Measurements from ENCODE around the gene ACACA. TPM values are rescaled to one million over a fixed set of nuclear protein-coding genes. Genes with fewer than 3 reads are reported as not detected.

Gene ACACA
- total and polyA plus RNA-seq, 8 donors: 9.1 to 31.6 (median 13.1) TPM

DNA sequence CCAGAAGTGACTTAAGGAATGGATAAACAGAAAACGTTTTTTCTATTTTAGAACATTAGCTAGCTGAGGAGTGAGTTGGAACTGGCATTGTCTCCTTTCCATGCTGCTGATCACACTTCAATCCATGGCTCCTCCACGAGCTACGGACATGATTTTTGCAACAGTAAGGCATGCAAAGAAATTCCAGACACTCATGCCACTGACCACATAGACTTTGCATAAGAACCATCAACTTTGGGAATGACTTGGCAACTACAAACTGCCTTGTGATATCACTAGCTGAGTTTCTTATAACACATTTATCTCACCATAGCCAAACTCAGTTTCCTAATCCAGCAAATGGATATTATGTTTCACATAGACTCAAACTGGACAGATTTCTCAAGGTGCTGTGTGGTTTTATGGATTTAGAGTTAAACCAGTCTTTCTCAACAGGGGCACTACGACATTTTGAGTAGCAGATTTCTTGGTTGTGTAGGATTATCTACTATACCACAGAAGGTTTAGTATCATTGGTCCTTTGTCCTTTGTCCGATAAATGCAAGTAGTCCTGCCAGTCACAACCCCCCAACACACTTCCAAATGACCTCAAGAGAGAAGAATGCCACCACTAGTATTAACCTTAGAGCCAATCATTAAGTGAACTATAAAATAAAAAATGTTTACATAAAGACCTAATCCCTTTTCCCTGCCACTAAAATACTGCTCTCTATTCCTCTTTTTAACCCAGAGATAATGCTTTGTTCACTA, 79.1 kb downstream of the ACACA start:
- DNase-seq (no peak), ATAC-seq (peak in 1 of 4 donors; percentile 35), FAIRE-seq (no peak)
- no peaks in the 10 kb centered on the region for H3K9me3 ChIP-seq
- intact Hi-C loops (cut with DNase I): no loop called here
- H3K27ac ChIP-seq: no peak overlapping the region
- no peak for TF ChIP-seq CTCF (IDR thresholded peaks at IDR 0.05)
- peaks cover 0 to 3% (median 0%) of the 10 kb centered on the region in 3 donors for H3K36me3 ChIP-seq
- H3K4me3 ChIP-seq: no peak overlapping the region
- no peaks in the 10 kb centered on the region for H3K27me3 ChIP-seq
- no peaks in the 10 kb centered on the region for H3K4me1 ChIP-seq
- WGBS, 2 donors: 68 to 76% methylated on average over 5 of the region's 5 CpGs

DNA sequence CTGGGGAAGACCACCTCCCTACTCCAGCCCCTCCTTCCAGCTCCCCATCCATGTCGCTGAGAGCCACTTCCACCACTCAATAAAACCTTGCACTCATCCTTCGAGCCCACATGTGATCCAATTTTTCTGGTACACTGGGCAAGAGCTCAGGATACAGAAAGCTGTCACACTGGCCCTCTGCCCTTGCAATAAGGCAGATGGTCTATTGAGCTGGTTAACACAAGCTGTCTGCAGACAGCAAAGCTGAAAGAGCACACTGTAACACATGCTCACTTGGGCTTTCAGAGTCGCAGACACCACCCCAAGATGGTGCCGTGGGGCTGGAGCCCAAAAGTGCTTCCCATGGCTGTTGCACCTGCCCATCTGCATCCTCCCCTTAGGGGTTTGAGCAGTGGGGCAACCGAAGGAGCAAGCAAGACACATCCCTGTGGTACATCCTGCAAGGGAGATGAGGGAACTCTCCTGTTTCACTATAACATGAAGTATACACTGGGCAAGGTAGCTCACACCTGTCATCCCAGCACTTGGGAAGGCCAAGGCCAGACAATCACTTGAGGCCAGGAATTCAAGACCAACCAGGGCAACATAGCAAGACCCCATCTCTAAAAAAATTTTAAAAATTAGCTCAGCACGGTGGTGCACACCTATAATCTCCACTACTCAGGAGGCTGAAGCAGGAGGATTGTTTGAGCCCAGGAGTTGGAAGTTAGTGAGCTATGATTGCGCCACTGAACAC, 83.6 kb downstream of the ACACA start:
- no peak overlapping the region for H3K4me3 ChIP-seq
- intact Hi-C loops (cut with DNase I): no loop called here
- H3K27ac ChIP-seq: no peak overlapping the region
- 89 to 92% methylated on average over 7 of the region's 7 CpGs for WGBS, 2 donors
- H3K27me3 ChIP-seq: no peaks in the 10 kb centered on the region
- no peaks in the 10 kb centered on the region for H3K36me3 ChIP-seq
- ATAC-seq (no peak), FAIRE-seq (no peak), DNase-seq (no peak)
- no peak for TF ChIP-seq CTCF (IDR thresholded peaks at IDR 0.05)
- H3K4me1 ChIP-seq: no peaks in the 10 kb centered on the region
- no peaks in the 10 kb centered on the region for H3K9me3 ChIP-seq

GRCh38 chr17:37322106-37322505, 84.5 kb downstream of the ACACA start:
- no peak for FAIRE-seq
- intact Hi-C loops (cut with DNase I): no loop called here

GRCh38 chr17:37318931-37319594, 87.6 kb downstream of the ACACA start:
- H3K27me3 ChIP-seq: no peaks in the 10 kb centered on the region
- FAIRE-seq (no peak), DNase-seq (no peak), ATAC-seq (no peak)
- H3K4me1 ChIP-seq: no peaks in the 10 kb centered on the region
- H3K36me3 ChIP-seq: no peaks in the 10 kb centered on the region
- no peak overlapping the region for H3K27ac ChIP-seq
- intact Hi-C loops (cut with DNase I): no loop called here
- no peaks in the 10 kb centered on the region for H3K9me3 ChIP-seq
- TF ChIP-seq CTCF (IDR thresholded peaks at IDR 0.05): no peak
- no peak overlapping the region for H3K4me3 ChIP-seq
- 82 to 90% methylated on average over 3 of the region's 3 CpGs for WGBS, 2 donors

More at GRCh38 chr17:37322106-37322505, 84.5 kb downstream of the ACACA start:
- H3K4me1 ChIP-seq: no peaks in the 10 kb centered on the region
- TF ChIP-seq CTCF (IDR thresholded peaks at IDR 0.05): no peak
- H3K9me3 ChIP-seq: no peaks in the 10 kb centered on the region
- H3K4me3 ChIP-seq: no peak overlapping the region
- no peaks in the 10 kb centered on the region for H3K36me3 ChIP-seq
- DNase-seq (no peak), ATAC-seq (no peak)
- H3K27ac ChIP-seq: no peak overlapping the region
- 95 to 98% methylated on average over 1 of the region's 1 CpG for WGBS, 2 donors
- no peaks in the 10 kb centered on the region for H3K27me3 ChIP-seq
